GM18519 (cell line): ENCODE results near the gene KCNS1.

ENCODE experiments used
- ATAC-seq: cut with Tn5 transposase; IDR thresholded peaks from one replicate; pipeline ENCODE4 v1.9.1; 2021; ENCODE audit warnings: mild to moderate bottlenecking, moderate library complexity; ENCODE audit not compliant: unreplicated experiment, low FRiP score

Gene KCNS1

GRCh38 chr20:45110301-45110700 lies 9.4 kb upstream of the KCNS1 start:
- no peak for ATAC-seq

GRCh38 chr20:45109634-45110033 lies 8.7 kb upstream of the KCNS1 start:
- ATAC-seq: no peak

GRCh38 chr20:45105317-45105716 lies 4.4 kb upstream of the KCNS1 start:
- no peak for ATAC-seq

- ATAC-seq: no peak
These were observed 3.9 kb upstream of the KCNS1 start for GRCh38 chr20:45104786-45105185.

GRCh38 chr20:45103072-45103471 lies 2.1 kb upstream of the KCNS1 start:
- no peak for ATAC-seq

GRCh38 chr20:45101333-45101850 lies 465 bp upstream of the KCNS1 start:
- no peak for ATAC-seq

GRCh38 chr20:45098103-45098773 lies 2.7 kb downstream of the KCNS1 start:
- no peak for ATAC-seq

- no peak for ATAC-seq
These were observed 3.3 kb downstream of the KCNS1 start for GRCh38 chr20:45097485-45098102.

- no peak for ATAC-seq
These were observed 4.1 kb downstream of the KCNS1 start for GRCh38 chr20:45096781-45097180.

- no peak for ATAC-seq
These were observed 5.1 kb downstream of the KCNS1 start for GRCh38 chr20:45095805-45096238.

GRCh38 chr20:45094864-45095574 lies 5.9 kb downstream of the KCNS1 start:
- no peak for ATAC-seq

- no peak for ATAC-seq
These were observed 6.7 kb downstream of the KCNS1 start for GRCh38 chr20:45094201-45094600.

- ATAC-seq: no peak
These were observed 8.0 kb downstream of the KCNS1 start for GRCh38 chr20:45092898-45093297.

GRCh38 chr20:45091366-45091765 lies 9.6 kb downstream of the KCNS1 start:
- no peak for ATAC-seq

GRCh38 chr20:45090481-45090880 lies 10.4 kb downstream of the KCNS1 start:
- ATAC-seq: no peak

GRCh38 chr20:45088247-45088646 lies 12.7 kb downstream of the KCNS1 start:
- ATAC-seq: no peak

GRCh38 chr20:45087814-45088213 lies 13.1 kb downstream of the KCNS1 start:
- ATAC-seq: no peak

- no peak for ATAC-seq
These were observed 13.7 kb downstream of the KCNS1 start for GRCh38 chr20:45087097-45087790.

GRCh38 chr20:45085867-45086266 lies 15.1 kb downstream of the KCNS1 start:
- ATAC-seq: no peak

- no peak for ATAC-seq
These were observed 15.6 kb downstream of the KCNS1 start for GRCh38 chr20:45085289-45085688.

GRCh38 chr20:45083127-45083526 lies 17.8 kb downstream of the KCNS1 start:
- ATAC-seq: no peak
